Liver (tissue), 9 donors: ENCODE results near the gene CYP2W1. TPM values are rescaled to one million over a fixed set of nuclear protein-coding genes. Genes with fewer than 3 reads are reported as not detected.

ENCODE experiments used
- DNase-seq: peaks from one replicate; pipeline ENCODE4 v3.0.0-alpha.2; 2017; ENCODE audit warnings: low spot score
- H3K27ac ChIP-seq, 2 donors: one replicate each; pipeline ENCODE4 v1.7.0; 2013; ENCODE audit warnings: inconsistent platforms in 2 of 2, low read length in 2 of 2, control low read depth in 1 of 2, low read depth in 1 of 2, mild to moderate bottlenecking in 1 of 2
- H3K27me3 ChIP-seq, 4 donors: one replicate each; pipeline versions ENCODE4 v1.6.1 to v1.7.0; 2013; ENCODE audit warnings: low read length in 3 of 4, inconsistent platforms in 1 of 4, mild to moderate bottlenecking in 1 of 4, moderate library complexity in 1 of 4; ENCODE audit not compliant: control insufficient read depth in 4 of 4, insufficient read depth in 4 of 4
- H3K36me3 ChIP-seq, 4 donors: one replicate each; pipeline versions ENCODE4 v1.6.1 to v1.7.0; 2013; ENCODE audit warnings: low read length in 3 of 4, mild to moderate bottlenecking in 3 of 4, low read depth in 1 of 4, moderate library complexity in 1 of 4; ENCODE audit not compliant: control insufficient read depth in 4 of 4, insufficient read depth in 3 of 4
- H3K4me1 ChIP-seq, 4 donors: one replicate each; pipeline versions ENCODE4 v1.6.1 to v1.7.0; 2013; ENCODE audit warnings: low read length in 3 of 4, mild to moderate bottlenecking in 3 of 4, moderate library complexity in 1 of 4; ENCODE audit not compliant: control insufficient read depth in 4 of 4, insufficient read depth in 4 of 4
- H3K4me3 ChIP-seq, 3 donors: one replicate each; pipeline versions ENCODE4 v1.6.1 to v1.7.0; 2013; ENCODE audit warnings: low read length in 3 of 3, control low read depth in 1 of 3, low read depth in 1 of 3, mild to moderate bottlenecking in 1 of 3
- H3K9ac ChIP-seq, 2 donors: one replicate each; pipeline ENCODE4 v1.7.0; 2013; ENCODE audit warnings: low read length in 2 of 2, mild to moderate bottlenecking in 2 of 2, moderate library complexity in 2 of 2, control low read depth in 1 of 2, low read depth in 1 of 2
- H3K9me3 ChIP-seq, 4 donors: one replicate each; pipeline versions ENCODE4 v1.6.1 to v1.7.0; 2013; ENCODE audit warnings: low read length in 3 of 4; ENCODE audit not compliant: control insufficient read depth in 4 of 4
- FOXA2 ChIP-seq: IDR thresholded peaks from 2 replicates; pipeline ENCODE4 v1.6.1; 2016; ENCODE audit warnings: antibody characterized with exemption
- GABPA ChIP-seq, 2 donors: IDR thresholded peaks in 1 of 2; conservative IDR thresholded peaks in 1 of 2; 2 replicates each; pipeline ENCODE4 v1.6.1; 2016; ENCODE audit warnings: antibody characterized with exemption in 2 of 2, mild to moderate bottlenecking in 1 of 2, moderate library complexity in 1 of 2
- HNF4A ChIP-seq, 2 donors: conservative IDR thresholded peaks; 2 replicates each; pipeline ENCODE4 v1.6.1; 2016; ENCODE audit warnings: antibody characterized with exemption in 2 of 2, mild to moderate bottlenecking in 2 of 2
- HNF4G ChIP-seq: IDR thresholded peaks from 2 replicates; pipeline ENCODE4 v1.6.1; 2016; ENCODE audit warnings: antibody characterized with exemption
- RAD21 ChIP-seq, 2 donors: IDR thresholded peaks; 2 replicates each; pipeline ENCODE4 v1.6.1; 2016; ENCODE audit warnings: antibody characterized with exemption in 2 of 2, mild to moderate bottlenecking in 2 of 2
- TAF1 ChIP-seq: conservative IDR thresholded peaks from 2 replicates; pipeline ENCODE4 v1.6.1; 2016; ENCODE audit warnings: antibody characterized with exemption, mild to moderate bottlenecking
- WGBS: extraction: QIAGEN DNeasy Blood & Tissue Kit; methylation state at CpG from one replicate; pipeline ENCODE4 v1.1.7; 2013; 5-methylcytosine and 5-hydroxymethylcytosine counted together
- polyA plus RNA-seq, 2 donors: library from polyadenylated mRNA; stranded (reverse) in 1 of 2; unstranded in 1 of 2; fragments of 200-250 nt in 1 of 2; fragments of >200 nt in 1 of 2; fragmentation: Nextera tagmentation in 1 of 2; extraction: Ambion mirVana in 1 of 2; gene quantifications; one replicate each; pipeline versions ENCODE4 v1.2.1 to v1.2.3, GENCODE V29; 2013 to 2015
- total RNA-seq, 2 donors: library from RNA; depleted of rRNA; stranded (reverse); fragments of >200 nt; gene quantifications; one replicate each; pipeline ENCODE4 v1.2.3, GENCODE V29; 2014
- TF ChIP-seq, protein P1 (sequence below): IDR thresholded peaks from 2 replicates; pipeline ENCODE4 v1.6.1; 2016; ENCODE audit warnings: antibody characterized with exemption
- TF ChIP-seq, protein P2 (sequence below): IDR thresholded peaks from 2 replicates; pipeline ENCODE4 v1.6.1; 2016; ENCODE audit warnings: antibody characterized with exemption, mild to moderate bottlenecking
- TF ChIP-seq, protein P3 (sequence below): fragments of 150-350 bp; IDR thresholded peaks from 2 replicates; pipeline ENCODE4 v1.5.1; 2017; ENCODE audit warnings: improper control_type of control experiment, low read depth, low read length; ENCODE audit not compliant: missing input control
- donor health status: healthy.
- donor health status: healthy.
- donor health status: healthy.
- donor health status: healthy.
- donor health status: healthy.

CYP2W1 gene
- total and polyA plus RNA-seq, 4 donors = 0.28 TPM; not detected in 3

DNA sequence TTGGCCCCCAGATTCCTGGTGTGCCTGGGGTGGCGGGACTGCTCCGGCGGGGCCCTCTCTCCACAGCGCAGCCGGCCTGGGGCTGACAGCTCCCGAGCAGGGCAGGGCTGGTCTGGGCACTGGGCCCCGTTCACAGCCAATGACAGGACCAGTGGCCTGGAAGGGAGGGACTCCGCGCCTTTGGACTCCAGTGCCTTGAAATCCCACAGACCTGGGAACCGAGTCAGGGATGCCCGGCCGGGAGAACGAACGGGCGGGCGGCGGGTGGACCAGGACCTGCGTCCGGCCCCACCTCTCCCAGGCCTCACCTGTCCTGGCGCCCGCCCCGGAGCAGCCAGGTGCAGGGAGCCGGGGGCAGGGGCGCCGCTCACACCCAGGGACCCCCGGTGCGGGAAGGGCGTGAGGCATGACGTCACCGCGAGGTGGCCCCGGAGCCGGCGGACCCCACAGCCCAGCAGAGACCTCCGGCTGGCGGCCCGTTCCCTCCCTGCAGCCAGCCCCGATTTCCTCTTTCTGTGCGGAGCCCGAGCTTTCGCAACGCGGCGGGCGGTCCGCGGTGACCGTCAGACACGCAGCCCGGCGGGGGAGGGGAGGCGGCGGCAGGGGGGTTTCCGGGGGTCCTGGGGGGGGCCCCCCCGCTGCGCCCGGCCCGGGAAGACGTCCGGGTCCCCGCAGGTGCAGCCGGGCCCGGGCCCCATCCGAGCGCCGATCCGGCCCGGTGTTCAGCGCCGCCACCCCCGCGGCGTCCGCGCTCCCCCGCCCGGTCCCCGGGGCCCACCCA lies 29.2 kb upstream of the CYP2W1 start:
- peak overlapping the region in 1 of 3 donors; percentile 71 for H3K4me3 ChIP-seq
- H3K27me3 ChIP-seq = peaks cover 0 to 4% (median 1%) of the 10 kb centered on the region in 4 donors
- DNase-seq = no peak
- TF ChIP-seq FOXA2 (no peak), GABPA (IDR thresholded peaks at IDR 0.05 in 1 of 2, conservative IDR thresholded peaks at IDR 0.05 in 1 of 2) (no peak), RAD21 (IDR thresholded peaks at IDR 0.05) (no peak), TAF1 (no peak), HNF4G (no peak), HNF4A (conservative IDR thresholded peaks at IDR 0.05) (no peak)
- TF ChIP-seq, protein P1, sequence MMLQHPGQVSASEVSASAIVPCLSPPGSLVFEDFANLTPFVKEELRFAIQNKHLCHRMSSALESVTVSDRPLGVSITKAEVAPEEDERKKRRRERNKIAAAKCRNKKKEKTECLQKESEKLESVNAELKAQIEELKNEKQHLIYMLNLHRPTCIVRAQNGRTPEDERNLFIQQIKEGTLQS = no peak
- TF ChIP-seq, protein P2, sequence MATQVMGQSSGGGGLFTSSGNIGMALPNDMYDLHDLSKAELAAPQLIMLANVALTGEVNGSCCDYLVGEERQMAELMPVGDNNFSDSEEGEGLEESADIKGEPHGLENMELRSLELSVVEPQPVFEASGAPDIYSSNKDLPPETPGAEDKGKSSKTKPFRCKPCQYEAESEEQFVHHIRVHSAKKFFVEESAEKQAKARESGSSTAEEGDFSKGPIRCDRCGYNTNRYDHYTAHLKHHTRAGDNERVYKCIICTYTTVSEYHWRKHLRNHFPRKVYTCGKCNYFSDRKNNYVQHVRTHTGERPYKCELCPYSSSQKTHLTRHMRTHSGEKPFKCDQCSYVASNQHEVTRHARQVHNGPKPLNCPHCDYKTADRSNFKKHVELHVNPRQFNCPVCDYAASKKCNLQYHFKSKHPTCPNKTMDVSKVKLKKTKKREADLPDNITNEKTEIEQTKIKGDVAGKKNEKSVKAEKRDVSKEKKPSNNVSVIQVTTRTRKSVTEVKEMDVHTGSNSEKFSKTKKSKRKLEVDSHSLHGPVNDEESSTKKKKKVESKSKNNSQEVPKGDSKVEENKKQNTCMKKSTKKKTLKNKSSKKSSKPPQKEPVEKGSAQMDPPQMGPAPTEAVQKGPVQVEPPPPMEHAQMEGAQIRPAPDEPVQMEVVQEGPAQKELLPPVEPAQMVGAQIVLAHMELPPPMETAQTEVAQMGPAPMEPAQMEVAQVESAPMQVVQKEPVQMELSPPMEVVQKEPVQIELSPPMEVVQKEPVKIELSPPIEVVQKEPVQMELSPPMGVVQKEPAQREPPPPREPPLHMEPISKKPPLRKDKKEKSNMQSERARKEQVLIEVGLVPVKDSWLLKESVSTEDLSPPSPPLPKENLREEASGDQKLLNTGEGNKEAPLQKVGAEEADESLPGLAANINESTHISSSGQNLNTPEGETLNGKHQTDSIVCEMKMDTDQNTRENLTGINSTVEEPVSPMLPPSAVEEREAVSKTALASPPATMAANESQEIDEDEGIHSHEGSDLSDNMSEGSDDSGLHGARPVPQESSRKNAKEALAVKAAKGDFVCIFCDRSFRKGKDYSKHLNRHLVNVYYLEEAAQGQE = no peak
- H3K9me3 ChIP-seq = no peaks in the 10 kb centered on the region
- H3K4me1 ChIP-seq = peaks cover 0 to 8% (median 3%) of the 10 kb centered on the region in 4 donors
- H3K9ac ChIP-seq = no peak overlapping the region
- H3K27ac ChIP-seq = no peak overlapping the region
- no peaks in the 10 kb centered on the region for H3K36me3 ChIP-seq
- 4% methylated on average over 78 of the region's 78 CpGs for WGBS

DNA sequence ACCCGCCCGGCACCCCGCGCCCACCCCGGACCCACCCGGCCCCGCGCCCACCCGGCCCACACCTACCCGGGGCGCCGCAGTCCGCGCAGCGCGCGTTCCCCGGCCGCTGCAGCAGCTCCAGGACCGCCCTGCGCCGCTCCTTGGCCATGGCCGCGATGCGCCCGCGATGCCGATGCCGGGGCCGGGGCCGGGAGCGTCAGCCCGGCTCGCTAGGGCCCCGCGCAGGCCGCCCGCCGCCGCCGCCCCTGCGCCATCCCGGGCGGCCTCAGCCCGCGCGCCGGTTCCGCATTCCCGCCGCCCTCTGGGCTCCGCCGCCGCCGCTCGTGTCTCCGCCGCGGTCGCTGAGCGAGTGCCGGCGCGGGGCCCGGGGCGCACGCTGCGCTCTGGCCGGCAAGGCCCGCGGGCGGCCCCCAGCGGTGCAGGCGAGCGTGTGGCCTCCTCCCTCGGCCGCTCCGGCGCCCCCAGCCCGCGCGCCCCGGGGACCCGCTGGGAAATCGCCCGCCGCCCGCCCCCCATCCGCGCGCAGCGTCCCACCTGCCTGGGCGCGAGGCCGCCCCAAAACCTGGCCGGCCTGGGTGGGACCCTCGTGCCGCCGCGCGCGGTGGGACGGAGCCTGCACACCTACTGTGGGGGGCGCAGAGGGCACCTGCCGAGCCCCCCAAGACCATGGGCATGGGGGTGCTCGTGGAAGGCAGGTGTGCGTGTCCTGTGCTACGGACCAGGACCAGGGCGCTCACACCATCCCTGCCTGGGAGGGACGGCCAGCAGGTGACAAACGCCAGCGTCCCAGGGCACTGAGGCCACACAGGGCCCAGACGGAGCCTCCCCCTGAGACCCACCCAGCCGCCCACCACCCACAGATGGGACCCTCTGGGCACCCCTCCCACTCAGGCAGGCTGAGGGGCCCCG lies 28.4 kb upstream of the CYP2W1 start, which contains the start of gene ADAP1:
ADAP1 (minus strand) TSS at position 351 of the 909 bp plus-strand sequence; CDS start at position 148, 203 bp downstream.
- H3K4me3 ChIP-seq = peak within 1 kb of the TSS in 1 of 3 donors; percentile 71
- H3K9me3 ChIP-seq = no peaks in the 10 kb centered on the region
- TF ChIP-seq, protein P3, sequence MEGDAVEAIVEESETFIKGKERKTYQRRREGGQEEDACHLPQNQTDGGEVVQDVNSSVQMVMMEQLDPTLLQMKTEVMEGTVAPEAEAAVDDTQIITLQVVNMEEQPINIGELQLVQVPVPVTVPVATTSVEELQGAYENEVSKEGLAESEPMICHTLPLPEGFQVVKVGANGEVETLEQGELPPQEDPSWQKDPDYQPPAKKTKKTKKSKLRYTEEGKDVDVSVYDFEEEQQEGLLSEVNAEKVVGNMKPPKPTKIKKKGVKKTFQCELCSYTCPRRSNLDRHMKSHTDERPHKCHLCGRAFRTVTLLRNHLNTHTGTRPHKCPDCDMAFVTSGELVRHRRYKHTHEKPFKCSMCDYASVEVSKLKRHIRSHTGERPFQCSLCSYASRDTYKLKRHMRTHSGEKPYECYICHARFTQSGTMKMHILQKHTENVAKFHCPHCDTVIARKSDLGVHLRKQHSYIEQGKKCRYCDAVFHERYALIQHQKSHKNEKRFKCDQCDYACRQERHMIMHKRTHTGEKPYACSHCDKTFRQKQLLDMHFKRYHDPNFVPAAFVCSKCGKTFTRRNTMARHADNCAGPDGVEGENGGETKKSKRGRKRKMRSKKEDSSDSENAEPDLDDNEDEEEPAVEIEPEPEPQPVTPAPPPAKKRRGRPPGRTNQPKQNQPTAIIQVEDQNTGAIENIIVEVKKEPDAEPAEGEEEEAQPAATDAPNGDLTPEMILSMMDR = peak; percentile 9
- TF ChIP-seq, protein P1 = no peak
- WGBS = 10% methylated on average over 115 of the region's 115 CpGs
- peaks cover 0 to 8% (median 3%) of the 10 kb centered on the region in 4 donors for H3K4me1 ChIP-seq
- no peak for DNase-seq
- H3K9ac ChIP-seq = no peak within 1 kb of the TSS
- no peak within 1 kb of the TSS for H3K27ac ChIP-seq
- no peaks in the 10 kb centered on the region for H3K36me3 ChIP-seq
- peaks cover 0 to 4% (median 1%) of the 10 kb centered on the region in 4 donors for H3K27me3 ChIP-seq
